Measurements from ENCODE around the gene CAMK1D.

Gene CAMK1D

DNA sequence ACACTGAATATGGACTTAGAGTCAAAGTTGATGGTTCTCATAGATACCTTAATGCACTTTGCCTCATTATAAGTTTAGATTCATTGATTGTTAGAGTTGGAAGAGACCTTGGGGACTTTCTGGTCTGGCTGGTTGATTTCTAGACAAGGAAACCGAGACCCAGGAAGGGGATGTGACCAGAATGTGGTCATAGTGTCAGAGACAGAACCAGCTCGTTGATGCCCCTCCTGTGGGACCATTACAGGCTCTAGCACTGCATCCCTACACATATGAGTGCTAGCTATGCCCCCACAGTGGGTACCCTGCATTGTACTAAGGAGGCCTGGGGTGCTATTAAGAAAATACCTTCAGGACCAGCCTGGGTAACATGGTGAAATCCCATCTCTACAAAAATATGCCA, 306.6 kb downstream of the CAMK1D start:
- DNase-seq (ENCODE audit: low read depth in 2 of 2) = no peak

DNA sequence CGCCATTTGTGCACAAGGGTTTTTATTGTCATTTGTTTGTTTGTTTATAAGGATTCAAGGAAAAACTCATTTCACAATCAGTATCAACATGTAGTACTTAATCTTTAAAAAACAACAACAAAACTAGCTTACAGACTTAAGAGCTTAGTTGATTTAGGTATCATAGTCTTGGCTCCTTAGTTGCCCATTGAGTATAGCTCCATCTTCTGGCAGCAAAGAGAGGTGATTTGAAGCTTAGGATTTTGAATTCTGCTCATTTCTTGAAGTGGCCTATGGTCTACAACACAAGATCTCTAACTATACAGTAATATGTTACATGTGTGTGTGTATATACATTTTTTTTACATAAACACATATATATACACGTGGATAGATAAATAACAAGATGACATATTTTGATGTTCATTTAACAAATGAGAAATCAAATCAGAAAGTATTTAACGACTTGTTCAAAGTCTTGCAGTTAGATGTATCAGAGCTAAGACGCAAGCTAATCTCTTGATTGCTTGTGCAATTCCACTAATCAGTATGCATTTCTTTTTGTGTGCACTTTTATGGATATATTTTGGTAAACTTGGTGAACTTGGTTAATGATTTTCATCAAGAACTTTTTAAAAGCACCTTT, 307.3 kb downstream of the CAMK1D start:
- DNase-seq (ENCODE audit: low read depth in 2 of 2) = no peak

DNA sequence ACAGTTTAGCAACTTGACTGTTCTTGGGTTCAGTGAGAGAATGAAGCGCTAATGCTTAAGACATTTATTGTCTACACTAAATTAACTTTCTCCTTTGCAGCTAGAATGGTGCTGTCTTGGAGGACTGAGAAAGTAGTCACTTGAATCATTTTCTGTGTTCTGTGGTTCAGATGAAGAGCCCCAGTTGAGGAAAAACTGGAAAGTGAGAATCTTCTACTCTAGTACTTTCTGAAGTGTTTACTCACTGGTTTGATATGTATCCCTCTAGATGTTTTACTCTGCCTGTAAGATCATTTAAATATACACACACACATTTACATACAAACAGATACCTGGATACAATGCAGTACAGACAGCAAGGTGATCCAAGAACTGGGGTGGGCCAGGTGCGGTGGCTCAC, 308.1 kb downstream of the CAMK1D start:
- DNase-seq (ENCODE audit: low read depth in 2 of 2) = no peak

DNA sequence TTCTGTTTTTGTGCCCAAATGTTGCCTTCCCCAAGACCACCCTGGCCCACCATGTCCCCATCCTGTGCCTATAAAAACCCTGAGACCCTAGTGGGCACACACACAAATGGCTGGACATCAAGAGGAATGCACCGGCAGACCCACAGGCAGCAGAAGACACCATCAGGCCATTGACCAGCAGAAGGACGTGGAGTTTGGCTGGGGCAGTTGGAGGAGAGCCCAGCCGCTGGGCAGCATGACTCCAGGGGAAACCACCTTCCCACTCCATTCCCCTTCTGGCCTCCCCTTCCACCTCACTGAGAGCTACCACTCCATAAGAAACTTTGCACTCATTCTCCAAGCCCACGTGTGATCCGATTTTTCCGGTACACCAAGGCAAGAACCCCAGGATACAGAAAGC, 309.2 kb downstream of the CAMK1D start:
- DNase-seq (ENCODE audit: low read depth in 2 of 2) = no peak

DNA sequence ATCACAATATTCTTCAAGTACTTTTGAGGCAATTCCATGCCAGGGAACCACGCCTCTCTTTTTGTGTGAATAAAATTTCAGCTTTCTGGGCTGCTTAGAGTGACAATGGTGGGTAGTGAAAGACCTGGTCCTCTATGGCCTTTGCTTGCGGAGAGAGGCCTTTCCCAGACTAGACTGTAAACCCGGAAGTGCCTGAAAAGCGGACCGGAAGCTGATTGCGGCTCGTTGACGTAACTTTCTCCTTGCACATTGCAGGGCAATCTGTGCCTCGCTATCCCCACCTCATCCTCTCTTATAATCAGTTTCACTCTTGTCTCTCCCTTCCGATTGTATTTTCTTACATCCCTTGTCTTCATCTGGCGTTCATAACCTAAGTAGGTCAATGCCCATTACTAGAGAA, 310.4 kb downstream of the CAMK1D start:
- no peak for DNase-seq (ENCODE audit: low read depth in 2 of 2)

DNA sequence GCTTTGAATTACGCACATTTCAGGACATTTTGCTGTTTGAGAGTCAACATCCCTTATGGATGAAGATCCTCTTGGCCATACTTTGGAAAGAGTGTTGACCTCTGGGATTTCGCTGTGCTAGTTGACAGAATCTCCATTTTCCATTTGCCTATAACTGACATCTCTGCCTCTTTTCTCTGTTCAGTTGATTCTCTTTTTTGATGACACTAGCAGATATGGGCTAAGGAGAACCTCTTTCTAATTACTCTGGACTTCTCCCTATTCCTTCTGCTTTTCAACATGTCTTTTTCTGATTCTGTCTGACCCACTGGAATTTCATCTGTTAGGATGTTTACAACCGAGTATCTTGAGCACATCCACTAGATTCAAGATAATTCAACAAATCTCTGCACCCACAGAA, 311.5 kb downstream of the CAMK1D start:
- DNase-seq (ENCODE audit: low read depth in 2 of 2) = no peak

DNA sequence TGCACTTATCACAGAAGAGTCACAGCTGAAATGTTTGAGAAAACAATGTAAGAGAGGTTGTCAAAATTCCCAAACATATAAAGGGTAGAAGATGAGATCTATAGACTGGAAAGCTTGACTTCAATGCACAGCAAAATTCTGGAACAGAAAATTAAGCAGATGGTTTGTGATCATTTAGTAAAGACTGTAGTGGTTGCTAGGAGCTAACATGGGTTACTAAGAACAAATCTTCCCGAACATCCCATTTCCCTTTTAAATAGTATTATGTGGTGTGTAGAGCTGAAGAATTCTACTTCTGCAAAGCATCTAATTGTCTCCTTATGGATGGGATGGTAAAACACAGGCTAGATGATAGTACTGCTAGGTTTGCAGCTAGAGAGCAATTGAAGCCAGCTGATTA, 312.3 kb downstream of the CAMK1D start:
- DNase-seq (ENCODE audit: low read depth in 2 of 2) = no peak

DNA sequence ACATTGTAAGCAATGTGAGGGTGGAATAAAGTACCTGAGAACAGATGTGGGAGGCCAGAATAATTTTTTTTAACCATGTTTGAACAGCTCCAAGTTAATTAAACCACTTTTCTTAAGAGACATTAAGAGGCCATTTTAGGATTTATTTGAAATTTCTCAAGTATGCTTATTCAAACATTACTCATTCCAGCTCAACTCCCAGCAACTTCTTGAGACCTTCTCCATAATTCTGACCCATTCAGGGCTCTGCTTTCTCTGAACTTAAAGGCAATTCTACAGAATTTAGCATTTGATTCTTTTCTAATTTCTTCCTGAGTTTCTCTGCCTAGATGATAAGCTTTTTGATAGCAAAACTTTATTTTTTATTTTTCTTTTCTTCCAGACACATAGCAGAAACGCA, 314.5 kb downstream of the CAMK1D start:
- no peak for DNase-seq (ENCODE audit: low read depth in 2 of 2)

DNA sequence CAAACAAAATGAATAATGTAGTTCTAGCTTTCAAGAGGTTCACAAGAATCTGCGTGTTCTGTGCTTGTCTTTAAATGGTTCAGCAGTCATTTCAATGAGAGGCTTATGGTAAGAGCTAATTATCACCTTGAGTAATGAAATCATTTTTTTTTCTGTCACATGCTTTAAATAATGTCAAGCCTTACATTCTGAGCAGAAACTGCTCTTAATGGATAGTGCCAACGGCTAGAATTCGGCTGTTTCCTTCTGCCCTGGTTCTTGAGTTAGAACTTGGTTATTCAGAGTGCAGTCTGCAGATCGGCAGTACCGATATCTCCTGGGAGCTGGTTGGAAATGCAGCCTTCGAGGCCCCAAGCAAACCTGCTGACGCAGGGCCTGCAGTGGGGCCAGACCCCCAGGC, 316.2 kb downstream of the CAMK1D start:
- no peak for DNase-seq (ENCODE audit: low read depth in 2 of 2)

DNA sequence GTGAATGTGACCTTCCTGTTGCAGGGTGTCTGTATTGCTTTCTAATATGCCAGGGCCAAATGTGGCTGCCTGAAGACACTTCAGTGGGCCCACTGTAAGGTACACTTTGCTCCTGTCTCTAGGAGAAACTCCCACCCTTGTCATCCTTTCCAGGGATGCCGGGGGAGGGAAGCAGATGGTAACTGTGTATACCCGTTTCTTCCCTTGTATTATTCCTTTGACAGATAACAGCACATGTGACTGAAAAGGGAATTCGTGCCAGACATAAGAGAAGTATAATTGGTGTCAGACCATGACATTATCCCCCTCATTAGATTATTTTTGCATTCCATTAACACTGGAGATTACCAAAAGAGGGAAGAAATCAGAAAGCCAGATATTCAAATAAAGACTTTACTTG, 317.7 kb downstream of the CAMK1D start:
- no peak for DNase-seq (ENCODE audit: low read depth in 2 of 2)

DNA sequence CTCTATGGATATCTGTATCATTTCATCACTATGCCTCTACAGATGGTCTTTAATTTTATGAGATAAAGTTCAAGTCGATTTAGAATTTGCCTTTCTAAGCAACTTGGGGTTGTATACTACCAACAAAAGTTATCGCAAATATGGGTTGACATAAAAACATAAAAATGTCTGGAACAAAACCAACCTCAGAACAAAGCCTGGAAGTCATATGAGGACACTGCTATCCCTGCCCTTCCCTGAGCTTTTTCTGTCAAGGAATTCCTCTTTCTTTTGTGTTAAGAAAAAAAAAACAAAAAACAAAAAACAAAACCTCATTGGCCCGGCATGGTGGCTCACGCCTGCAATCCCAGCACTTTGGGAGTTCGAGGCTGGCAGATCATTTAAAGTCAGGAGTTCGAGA, 319.3 kb downstream of the CAMK1D start:
- DNase-seq (ENCODE audit: low read depth in 2 of 2) = no peak

DNA sequence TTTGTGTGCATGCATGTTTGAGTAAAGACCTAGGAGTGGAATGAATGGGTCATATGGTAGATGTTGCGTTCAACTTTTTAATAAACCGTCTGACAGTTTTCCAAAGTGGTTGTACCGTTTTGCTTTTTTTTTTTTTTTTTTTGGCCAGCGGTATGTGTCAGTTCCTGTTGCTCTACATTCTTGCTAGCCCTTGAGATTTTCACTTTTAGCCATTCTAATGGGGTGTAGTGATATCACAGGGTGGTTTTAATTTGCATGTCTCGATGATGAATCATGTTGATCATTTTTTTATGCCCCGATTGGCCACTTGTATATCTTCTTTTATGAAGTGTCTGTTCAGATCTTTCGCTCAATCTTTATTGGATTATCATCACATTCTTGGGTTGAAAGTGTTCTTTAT, 320.7 kb downstream of the CAMK1D start:
- DNase-seq (ENCODE audit: low read depth in 2 of 2) = no peak

DNA sequence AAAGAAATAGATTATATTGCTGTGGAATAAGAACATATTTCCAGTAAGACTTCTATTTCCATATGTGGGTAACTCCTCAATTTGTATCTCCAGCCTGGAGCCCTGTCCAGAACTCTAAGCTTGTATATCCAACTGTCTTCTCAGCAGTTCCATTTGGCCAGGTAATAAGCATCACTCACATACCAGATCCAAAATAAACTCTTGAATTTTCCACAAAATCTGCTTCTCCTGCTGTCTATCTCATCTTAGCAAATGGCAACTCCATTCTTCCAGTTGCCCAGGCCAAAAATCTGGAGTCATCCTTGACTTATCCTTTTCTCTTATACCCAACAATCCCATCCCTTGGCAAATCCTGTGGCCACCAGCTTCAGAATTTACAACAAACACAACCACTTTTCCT, 325.8 kb downstream of the CAMK1D start:
- DNase-seq (ENCODE audit: low read depth in 2 of 2) = no peak

DNA sequence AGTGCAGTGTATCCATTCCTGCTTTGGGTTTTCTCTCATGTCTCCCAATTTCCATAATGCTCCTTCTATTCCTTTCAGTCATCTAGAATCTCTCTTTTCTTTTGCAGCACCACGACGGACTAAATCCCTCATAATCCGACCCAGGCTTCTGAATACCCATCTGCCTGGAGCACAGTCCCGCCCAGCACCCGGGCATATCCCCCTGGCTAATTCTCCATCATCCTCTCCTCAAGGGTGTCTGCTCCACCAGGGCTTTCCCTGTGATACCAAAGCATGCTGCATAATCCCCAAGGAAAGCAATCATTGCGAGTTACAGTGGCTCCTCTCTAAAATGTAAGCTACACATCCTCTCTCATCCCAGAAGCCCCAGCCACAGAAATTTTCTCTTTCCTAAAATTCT, 330.3 kb downstream of the CAMK1D start:
- DNase-seq (ENCODE audit: low read depth in 2 of 2) = no peak

DNA sequence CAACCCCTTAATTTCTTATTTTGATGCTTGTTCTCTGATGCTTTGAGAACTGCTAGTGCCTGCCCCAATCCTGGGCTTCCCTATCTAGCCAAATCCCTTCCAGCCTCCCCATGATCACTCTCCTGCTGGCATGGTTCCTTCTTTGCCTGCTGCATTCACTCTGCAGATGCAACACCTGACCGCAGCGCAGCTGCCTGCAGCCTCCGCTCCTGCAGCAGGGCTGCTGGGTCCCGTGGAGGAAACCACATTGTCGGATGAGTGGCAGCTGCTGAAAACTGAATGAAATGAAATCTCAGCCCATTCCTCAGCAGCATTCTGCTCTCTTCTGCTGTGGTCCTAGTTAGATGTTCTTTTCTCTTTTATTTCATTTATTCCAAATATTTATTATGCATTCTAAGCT, 331.9 kb downstream of the CAMK1D start:
- no peak for DNase-seq (ENCODE audit: low read depth in 2 of 2)

DNA sequence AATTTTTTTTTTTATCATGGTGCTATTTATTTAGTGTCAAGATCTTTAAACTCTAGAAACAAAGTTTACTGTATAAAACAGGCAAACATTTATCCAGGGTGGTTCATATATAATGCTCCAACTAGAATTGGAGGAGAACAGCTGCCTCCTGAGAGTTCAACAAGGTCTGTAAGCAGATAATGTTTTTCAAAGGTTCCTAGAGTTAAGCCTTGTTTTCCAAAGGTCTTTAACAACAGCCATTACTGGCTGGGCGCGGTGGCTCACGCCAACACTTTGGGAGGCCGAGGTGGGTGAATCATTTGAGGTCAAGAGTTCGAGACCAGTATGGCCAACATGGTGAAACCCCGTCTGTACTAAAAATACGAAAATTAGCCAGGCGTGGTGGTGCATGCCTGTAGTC, 335.4 kb downstream of the CAMK1D start:
- DNase-seq (ENCODE audit: low read depth in 2 of 2) = no peak

DNA sequence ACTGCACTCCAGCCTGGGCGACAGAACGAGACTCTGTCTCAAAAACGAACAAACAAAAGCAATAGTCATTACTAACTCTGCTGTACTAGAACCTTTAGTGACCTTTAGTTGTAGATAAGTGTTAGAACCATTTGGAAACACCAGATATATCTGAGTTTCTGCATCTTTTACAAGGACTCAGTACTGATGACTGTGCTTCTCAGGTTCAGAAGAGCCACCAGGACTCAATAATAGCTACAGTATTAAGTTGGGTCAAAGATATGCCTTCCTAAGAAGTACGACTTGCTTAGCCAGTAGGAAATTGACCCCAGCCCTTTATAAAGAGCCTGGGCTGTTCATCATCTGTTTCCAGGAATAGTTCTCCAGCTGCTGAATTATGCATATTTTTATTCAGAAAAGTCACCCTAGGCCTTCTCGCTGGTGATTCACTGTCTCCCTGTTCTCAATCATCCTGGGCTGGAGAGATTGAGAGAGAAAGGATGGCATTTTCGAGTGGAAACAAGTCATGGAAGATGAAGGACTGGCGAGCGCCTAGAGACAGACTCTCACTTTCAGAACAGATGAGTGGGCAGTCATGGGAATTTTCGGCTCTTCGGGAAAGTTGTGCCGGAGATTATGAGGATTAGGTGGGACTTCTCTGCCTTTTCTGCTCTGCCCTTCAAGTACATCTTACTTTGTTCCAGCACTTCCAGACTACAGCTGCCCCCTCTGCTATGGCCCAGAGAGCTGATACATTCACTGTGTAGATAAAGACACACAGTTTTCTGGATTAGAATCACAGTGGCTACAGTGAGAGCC, 336.1 kb downstream of the CAMK1D start:
- no peak for DNase-seq (ENCODE audit: low read depth in 2 of 2)

DNA sequence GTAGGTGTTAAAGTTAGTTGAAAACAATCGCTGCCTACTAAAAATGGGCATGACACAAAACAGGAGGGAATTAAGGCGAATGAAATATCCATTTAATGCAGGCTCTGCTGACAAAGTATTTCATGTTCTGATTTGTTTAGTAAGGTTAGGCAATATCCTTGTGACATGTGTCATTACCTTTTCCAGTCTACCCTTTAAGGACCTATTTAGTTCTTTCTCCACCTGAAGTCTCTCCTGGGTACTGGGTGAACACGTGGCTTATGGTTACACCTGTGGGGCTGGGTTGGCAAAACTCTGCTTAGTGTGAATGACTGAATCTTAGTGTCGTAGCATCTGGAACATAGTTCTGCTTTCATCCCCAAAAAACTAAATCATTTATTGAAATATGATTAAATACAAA, 338.6 kb downstream of the CAMK1D start:
- no peak for DNase-seq (ENCODE audit: low read depth in 2 of 2)

DNA sequence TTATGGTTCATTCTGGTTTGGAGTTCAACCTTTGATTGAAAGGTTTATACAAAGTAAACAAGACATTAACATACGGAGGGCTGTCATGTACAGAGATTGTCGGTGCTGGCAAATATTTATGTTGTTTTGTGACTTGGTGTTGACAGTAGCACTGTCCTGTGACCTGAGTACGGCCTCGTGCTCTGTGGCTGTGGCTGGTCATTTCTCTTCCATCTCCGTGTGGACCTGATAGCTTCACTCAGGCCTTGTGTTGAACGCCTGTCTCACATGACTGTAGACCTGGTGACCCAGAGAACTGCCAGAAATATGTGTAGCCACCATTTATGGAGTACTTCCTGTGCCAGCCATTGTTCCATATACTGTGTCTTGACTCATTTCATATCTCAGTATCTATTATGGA, 340.5 kb downstream of the CAMK1D start:
- no peak for DNase-seq (ENCODE audit: low read depth in 2 of 2)

DNA sequence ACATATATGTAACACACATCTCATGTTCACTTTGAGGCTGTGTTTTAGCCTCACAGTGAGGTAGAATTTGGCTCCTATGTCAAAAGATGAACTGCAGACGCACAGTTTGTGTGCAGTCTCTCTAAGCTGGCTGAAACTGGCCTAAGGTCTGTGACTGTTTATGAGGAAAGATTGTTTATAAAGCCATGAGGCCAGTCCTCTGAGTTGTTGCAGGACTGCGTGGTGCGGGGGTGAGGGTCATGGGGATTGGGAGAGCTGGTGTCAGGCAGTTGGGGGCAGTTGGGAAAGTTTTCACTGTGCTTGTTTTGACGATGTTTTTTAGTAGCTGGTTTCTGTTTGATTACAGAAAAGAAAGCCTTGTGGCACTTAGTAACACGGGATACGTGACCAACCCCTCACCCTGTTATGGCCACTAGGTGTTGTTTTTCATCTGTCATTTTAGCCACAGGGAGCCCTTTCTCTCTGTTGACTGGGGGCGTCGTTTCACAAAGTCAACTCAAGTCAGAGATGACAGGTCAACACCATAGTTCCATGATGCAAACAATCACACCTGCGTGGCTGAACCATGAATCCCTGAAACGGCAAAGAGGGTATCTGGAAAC, 341.3 kb downstream of the CAMK1D start:
- no peak for DNase-seq (ENCODE audit: low read depth in 2 of 2)

DNA sequence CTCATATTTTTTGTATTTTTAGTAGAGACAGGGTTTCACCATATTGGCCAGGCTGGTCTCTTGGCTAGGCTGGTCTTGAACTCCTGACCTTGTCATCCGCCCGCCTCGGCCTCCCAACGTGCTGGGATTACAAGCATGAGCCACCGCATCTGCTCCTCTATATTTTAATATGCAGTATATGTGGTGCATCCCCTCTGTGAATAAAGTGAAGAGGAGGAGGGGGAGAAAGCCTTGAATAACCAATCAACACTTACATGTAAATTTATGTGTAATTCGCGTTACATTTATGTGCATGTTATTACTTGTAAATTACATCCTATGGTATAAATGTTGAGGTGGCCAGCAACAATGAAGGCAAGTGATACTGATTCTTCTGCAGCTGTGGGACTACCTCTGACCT, 342.2 kb downstream of the CAMK1D start:
- no peak for DNase-seq (ENCODE audit: low read depth in 2 of 2)

DNA sequence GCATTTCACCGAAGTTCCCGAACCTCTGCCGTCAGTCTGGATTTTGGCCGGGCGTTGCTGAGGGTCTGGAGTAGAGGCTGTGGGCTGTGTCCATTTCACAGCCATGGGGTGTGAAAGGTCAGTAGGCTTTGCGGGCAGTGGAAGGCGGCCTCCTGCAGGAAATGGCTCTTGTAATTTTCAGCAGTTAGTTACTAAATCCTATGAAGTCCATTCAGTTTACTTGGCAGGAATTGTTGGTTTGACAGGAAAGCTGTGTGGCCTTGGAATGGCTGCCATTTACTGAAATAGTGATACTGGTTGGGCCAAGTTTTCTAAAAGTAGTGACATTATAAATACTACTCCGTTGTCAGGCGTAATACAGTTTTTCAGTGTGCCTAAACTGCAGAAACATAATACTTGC, 348.4 kb downstream of the CAMK1D start:
- DNase-seq (ENCODE audit: low read depth in 2 of 2) = no peak

DNA sequence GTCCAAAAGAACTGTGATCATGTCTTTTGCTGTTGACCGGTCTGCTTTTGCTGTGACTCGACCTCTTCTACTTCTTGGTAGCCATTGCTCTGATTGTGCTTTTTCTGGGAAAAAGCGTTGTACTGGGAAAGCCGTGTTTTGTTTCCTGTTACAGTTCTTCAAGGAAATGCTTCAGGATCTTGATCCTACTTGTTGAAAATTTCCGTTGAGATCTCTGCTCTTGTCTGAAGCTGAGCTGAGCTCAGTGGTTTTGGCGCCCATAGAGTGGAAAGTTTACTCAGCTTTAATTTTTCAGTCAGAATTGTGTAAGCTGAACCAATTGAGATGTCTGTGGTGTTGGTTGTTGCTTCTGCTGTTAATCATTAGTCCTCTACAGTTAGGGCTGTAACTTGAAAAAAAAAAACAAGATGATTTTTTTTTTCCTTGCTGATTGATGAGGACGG, 349.9 kb downstream of the CAMK1D start:
- DNase-seq (ENCODE audit: low read depth in 2 of 2) = no peak
